ENCODE results near the gene PTGR1.
A peak's percentile ranks its signal among the peaks of the same experiment; 100 is the strongest.
"Not testable (repeated sequence)": the region's sequence is repeated elsewhere in the genome, so short reads cannot be mapped to it uniquely, and the experiment has no call there.

Gene PTGR1

GRCh38 chr9:111601237-111602018, 2.0 kb upstream of the PTGR1 start:
- H3K9me3 Mint-ChIP-seq: no peaks in the 10 kb centered on the region

GRCh38 chr9:111599955-111600343, 502 bp upstream of the PTGR1 start:
- Mint-ChIP-seq H3K4me3 (peak overlapping the region; percentile 83), H3K4me1 (peaks cover 27% of the 10 kb centered on the region), H3K9me3 (no peaks in the 10 kb centered on the region), H3K27me3 (peaks cover 60% of the 10 kb centered on the region), H3K36me3 (no peaks in the 10 kb centered on the region), H3K27ac (no peak overlapping the region)
- DNase-seq: no peak
- CTCF ChIA-PET: no interaction called here

More at GRCh38 chr9:111601237-111602018, 2.0 kb upstream of the PTGR1 start:
- CTCF ChIA-PET: interaction anchor here (1.1 to 1.7 kb wide), 2 partner anchors 11 to 20 kb away, joined by 3 read pairs; no protein-coding TSS in a partner anchor
- Mint-ChIP-seq H3K36me3 (no peaks in the 10 kb centered on the region), H3K4me3 (no peak overlapping the region), H3K27me3 (peaks cover 63% of the 10 kb centered on the region), H3K4me1 (peaks cover 27% of the 10 kb centered on the region), H3K27ac (no peak overlapping the region)
- no peak for DNase-seq

- CTCF ChIA-PET: interaction anchor here (0.7 to 3.2 kb wide), 10 partner anchors 18 to 781 kb away, joined by 3 to 29 read pairs (median 3); partner anchors contain the start of gene DNAJC25
- Mint-ChIP-seq H3K4me3 (peak overlapping the region; percentile 80), H3K9me3 (no peaks in the 10 kb centered on the region), H3K27me3 (peaks cover 54% of the 10 kb centered on the region), H3K27ac (no peak overlapping the region), H3K4me1 (peaks cover 27% of the 10 kb centered on the region), H3K36me3 (no peaks in the 10 kb centered on the region)
- DNase-seq: peak; percentile 24
These were observed 735 bp downstream of the PTGR1 start for GRCh38 chr9:111598733-111599091.

DNA sequence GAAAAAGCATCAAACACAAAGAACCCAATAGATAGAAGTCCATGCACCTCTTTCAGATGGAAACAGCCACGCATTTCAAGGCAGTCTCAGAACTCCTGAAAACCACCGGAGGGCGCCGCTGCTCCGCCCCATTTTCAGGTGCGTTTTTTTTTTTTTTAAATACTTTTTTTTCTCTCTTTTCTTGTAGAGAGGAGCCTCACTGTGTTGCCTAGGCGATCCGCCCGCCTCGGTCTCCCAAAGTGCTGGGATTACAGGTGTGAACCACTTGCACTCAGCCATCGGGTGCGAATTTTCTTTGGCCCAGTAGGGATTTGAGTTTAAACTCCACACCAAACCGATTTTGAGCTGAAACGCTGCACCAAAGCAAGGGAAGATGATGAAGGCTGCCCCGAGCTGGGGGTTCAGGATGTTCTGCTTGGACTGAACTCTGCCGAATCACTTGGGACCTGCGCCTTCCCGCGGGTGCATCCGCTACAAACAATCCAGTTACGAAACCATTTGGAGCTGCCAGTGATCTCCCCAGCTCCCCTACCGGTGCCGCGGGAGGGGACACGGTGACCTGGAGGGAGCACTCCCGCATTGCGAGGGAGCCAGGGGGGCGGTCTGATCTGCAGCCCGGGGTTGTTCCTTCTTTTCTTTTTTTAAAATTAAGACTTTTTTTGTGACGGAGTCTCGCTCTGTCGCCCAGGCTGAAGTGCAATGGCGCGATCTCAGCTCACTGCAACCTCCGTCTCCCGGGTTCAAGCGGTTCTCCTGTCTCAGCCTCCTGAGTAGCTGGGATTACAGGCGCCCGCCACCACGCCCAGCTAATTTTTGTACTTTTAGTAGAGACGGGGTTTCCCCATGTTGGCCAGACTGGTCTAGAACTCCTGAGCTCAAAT, 1.4 kb downstream of the PTGR1 start:
- Mint-ChIP-seq H3K27me3 (peaks cover 54% of the 10 kb centered on the region), H3K4me1 (peaks cover 27% of the 10 kb centered on the region), H3K36me3 (no peaks in the 10 kb centered on the region), H3K4me3 (peak overlapping the region; percentile 80), H3K27ac (no peak overlapping the region), H3K9me3 (no peaks in the 10 kb centered on the region)
- DNase-seq: peak; percentile 76
- CTCF ChIA-PET: interaction anchor here (0.7 to 3.2 kb wide), 11 partner anchors 18 to 781 kb away, joined by 3 to 29 read pairs (median 3); partner anchors contain the start of gene DNAJC25

DNA sequence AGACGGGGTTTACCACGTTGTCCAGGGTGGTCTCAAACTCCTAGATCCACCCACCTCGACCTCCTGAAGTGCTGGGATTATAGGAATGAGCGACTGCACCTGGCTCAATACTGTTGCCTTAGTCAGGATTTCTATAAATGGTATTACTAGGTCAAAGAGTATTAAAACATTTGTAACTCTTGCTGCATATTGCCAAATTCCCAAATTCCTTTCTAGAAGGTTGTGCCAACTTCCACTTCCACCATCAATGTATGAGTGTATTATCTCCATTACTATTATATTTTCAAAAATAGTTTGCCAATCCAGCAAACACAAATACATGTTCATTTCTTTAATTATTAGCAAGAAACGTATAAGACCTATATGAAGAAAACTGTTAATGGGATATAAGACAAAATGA, 10.6 kb downstream of the PTGR1 start:
- Mint-ChIP-seq H3K4me1 (no peaks in the 10 kb centered on the region), H3K9me3 (no peaks in the 10 kb centered on the region), H3K27ac (no peak overlapping the region), H3K27me3 (peaks cover 14% of the 10 kb centered on the region), H3K36me3 (no peaks in the 10 kb centered on the region), H3K4me3 (no peak overlapping the region)
- DNase-seq: no peak
- CTCF ChIA-PET: no interaction called here

DNA sequence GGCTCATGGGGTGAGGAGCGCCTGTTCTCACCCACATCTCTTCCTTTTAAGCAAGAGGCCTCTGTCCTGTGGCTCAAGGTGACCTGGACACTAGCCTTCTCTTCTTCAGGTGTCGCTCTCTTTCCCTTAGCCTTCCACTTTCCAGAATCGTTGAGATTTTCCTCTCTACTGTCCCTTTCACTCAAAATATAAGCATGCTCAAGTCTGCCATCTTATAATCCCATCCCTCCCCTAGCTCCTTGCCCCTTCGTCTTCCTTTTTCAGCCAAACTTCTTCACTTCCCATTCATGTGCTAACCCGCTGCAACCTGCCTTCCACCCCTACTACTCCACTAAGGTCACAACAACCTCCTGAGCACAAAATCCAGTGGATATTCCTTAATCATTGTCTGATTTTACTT, 13.1 kb downstream of the PTGR1 start:
- no peaks in the 10 kb centered on the region for H3K36me3 Mint-ChIP-seq
- H3K27ac Mint-ChIP-seq: no peak overlapping the region
- no peak for DNase-seq
- no peaks in the 10 kb centered on the region for H3K9me3 Mint-ChIP-seq
- H3K4me1 Mint-ChIP-seq: no peaks in the 10 kb centered on the region
- CTCF ChIA-PET: no interaction called here
- peaks cover 10% of the 10 kb centered on the region for H3K27me3 Mint-ChIP-seq
- H3K4me3 Mint-ChIP-seq: no peak overlapping the region

GRCh38 chr9:111582888-111583287, 16.6 kb downstream of the PTGR1 start:
- Mint-ChIP-seq H3K4me1 (no peaks in the 10 kb centered on the region), H3K4me3 (no peak overlapping the region), H3K27ac (no peak overlapping the region), H3K36me3 (no peaks in the 10 kb centered on the region), H3K27me3 (peaks cover 10% of the 10 kb centered on the region), H3K9me3 (no peaks in the 10 kb centered on the region)
- CTCF ChIA-PET: no interaction called here
- DNase-seq: no peak

- CTCF ChIA-PET: no interaction called here
These were observed 26.4 kb downstream of the PTGR1 start for GRCh38 chr9:111572950-111573604.

DNA sequence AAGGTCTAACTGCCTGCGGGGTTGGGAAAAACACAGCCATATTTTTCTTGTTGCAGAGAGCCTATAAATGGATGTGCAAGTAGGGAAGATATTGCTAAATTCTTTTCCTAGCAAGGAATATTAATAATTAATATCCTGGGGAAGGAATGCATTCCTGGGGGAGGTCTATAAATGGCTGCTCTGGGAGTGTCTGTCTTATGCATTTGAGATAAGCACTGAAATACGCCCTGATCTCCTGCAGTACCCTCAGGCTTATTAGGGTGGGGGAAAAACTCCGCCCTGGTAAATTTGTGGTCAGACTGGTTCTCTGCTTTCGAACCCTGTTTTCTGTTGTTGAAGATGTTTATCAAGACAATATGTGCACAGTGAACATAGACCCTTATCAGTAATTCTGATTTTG, 31.3 kb downstream of the PTGR1 start:
- H3K27me3 Mint-ChIP-seq, CTCF ChIA-PET, H3K36me3 Mint-ChIP-seq, H3K27ac Mint-ChIP-seq, H3K4me1 Mint-ChIP-seq, DNase-seq, H3K4me3 Mint-ChIP-seq: not testable (repeated sequence)
- H3K9me3 Mint-ChIP-seq: peaks cover 40% of the 10 kb centered on the region

More at GRCh38 chr9:111572950-111573604, 26.4 kb downstream of the PTGR1 start:
- Mint-ChIP-seq H3K9me3 (peaks cover 25% of the 10 kb centered on the region), H3K4me3 (no peak overlapping the region), H3K27me3 (peaks cover 4% of the 10 kb centered on the region), H3K4me1 (no peaks in the 10 kb centered on the region), H3K36me3 (no peaks in the 10 kb centered on the region), H3K27ac (no peak overlapping the region)
- DNase-seq: no peak

- Mint-ChIP-seq H3K27me3 (no peaks in the 10 kb centered on the region), H3K4me3 (no peak overlapping the region), H3K9me3 (peaks cover 40% of the 10 kb centered on the region), H3K36me3 (no peaks in the 10 kb centered on the region), H3K4me1 (no peaks in the 10 kb centered on the region), H3K27ac (no peak overlapping the region)
- CTCF ChIA-PET: no interaction called here
- DNase-seq: no peak
These were observed 33.2 kb downstream of the PTGR1 start for GRCh38 chr9:111566234-111566633.

GRCh38 chr9:111561165-111561719, 38.2 kb downstream of the PTGR1 start:
- Mint-ChIP-seq H3K27ac (no peak overlapping the region), H3K4me3 (no peak overlapping the region), H3K27me3 (no peaks in the 10 kb centered on the region), H3K4me1 (no peaks in the 10 kb centered on the region), H3K9me3 (peaks cover 32% of the 10 kb centered on the region), H3K36me3 (no peaks in the 10 kb centered on the region)
- DNase-seq: no peak
- CTCF ChIA-PET: no interaction called here

DNA sequence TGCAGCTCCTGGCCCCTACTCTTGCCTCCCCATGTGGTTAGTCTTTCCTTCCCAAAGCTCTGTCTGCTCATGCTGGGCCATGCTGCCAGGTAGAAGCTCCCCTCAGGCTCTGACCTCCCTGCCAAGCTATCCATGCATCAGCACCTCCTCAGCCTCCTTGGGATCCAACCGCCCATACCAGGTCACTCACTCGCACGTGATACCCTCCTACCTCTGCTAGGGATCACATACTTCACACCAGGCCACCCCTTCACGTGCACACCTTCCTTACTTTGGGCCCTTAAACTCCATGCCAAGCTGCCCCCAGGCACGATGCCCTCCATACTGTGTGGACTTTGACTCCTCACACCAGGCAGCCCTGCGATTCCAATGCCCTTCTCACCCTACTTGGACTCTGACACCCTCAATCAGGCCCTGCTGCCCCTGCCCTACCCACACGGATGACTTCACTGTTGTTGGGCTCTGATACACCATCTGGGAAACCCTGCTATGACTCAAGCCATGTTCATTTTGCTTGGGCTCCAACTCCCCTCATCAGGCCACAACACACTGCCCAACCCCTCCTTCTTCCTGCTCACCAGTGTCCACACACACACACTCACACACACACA, 40.3 kb downstream of the PTGR1 start:
- no peaks in the 10 kb centered on the region for H3K4me1 Mint-ChIP-seq
- H3K9me3 Mint-ChIP-seq: peaks cover 52% of the 10 kb centered on the region
- no peak overlapping the region for H3K4me3 Mint-ChIP-seq
- no peak for DNase-seq
- no peaks in the 10 kb centered on the region for H3K27me3 Mint-ChIP-seq
- H3K27ac Mint-ChIP-seq: no peak overlapping the region
- CTCF ChIA-PET: no interaction called here
- H3K36me3 Mint-ChIP-seq: no peaks in the 10 kb centered on the region

- H3K4me3 Mint-ChIP-seq, H3K27ac Mint-ChIP-seq, H3K4me1 Mint-ChIP-seq, DNase-seq, H3K36me3 Mint-ChIP-seq, H3K27me3 Mint-ChIP-seq, CTCF ChIA-PET: not testable (repeated sequence)
- peaks cover 55% of the 10 kb centered on the region for H3K9me3 Mint-ChIP-seq
These were observed 44.0 kb downstream of the PTGR1 start for GRCh38 chr9:111555425-111555824.

DNA sequence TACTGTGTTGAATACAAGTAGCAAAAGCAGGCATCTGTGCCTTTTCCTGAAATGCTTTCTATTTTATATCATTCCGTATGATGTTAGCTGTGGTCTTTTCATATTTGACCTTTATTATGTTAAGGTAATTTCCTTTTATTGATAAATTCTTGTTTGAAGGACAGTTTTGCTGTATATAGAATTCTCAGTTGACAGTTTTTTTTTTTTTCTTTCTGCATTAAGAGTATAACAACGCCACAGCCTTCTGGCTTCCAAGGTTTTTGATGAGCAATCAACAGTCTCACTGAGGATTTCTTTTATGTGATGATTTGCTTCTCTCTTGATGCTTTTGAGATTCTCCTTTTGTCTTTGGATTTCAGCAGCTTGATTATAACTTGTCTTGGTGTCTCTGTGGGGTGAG, 50.8 kb downstream of the PTGR1 start:
- Mint-ChIP-seq H3K36me3 (peaks cover 8% of the 10 kb centered on the region), H3K9me3 (peaks cover 61% of the 10 kb centered on the region)

More for the DNA sequence above, 50.8 kb downstream of the PTGR1 start:
- DNase-seq: no peak
- no peak overlapping the region for H3K27ac Mint-ChIP-seq
- no peak overlapping the region for H3K4me3 Mint-ChIP-seq
- no peaks in the 10 kb centered on the region for H3K27me3 Mint-ChIP-seq
- CTCF ChIA-PET: no interaction called here
- no peaks in the 10 kb centered on the region for H3K4me1 Mint-ChIP-seq
